ENCODE measurements around the gene MSRB3.

DNA sequence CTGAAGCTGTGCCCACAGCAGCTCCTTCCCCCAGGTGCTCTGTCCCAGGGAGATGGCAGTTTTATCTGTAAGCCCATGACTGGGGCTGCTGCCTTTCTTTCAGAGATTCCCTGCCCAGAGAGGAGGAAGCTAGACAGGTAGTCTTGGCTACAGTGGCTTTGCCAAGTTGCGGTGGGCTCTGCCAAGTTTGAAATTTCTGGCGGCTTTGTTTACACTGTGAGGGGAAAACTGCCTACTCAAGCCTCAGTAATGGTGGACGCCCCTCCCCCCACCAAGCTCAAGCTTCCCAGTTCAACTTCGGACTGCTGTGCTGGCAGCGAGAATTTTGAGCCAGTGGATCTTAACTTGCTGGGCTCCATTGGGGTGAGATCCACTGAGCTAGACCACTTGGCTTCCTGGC is 124.7 kb downstream of the MSRB3 start:
- TF ChIP-seq CTCF (conservative IDR thresholded peaks at IDR 0.05; ENCODE audit: low read length) = no peak
- no peak for TF ChIP-seq EZH2phosphoT487 (IDR thresholded peaks at IDR 0.05; ENCODE audit: borderline replicate concordance)
